Activated CD4-positive, CD25-positive, alpha-beta regulatory T cell treated with anti-CD3 and anti-CD28 coated beads, Interleukin-2, amount 50 U/mL, for 24 hours (primary cell): Measurements from ENCODE around the gene PKP4.

Experiments
- ATAC-seq, 2 donors: fragments of 150-1000 bp; cut with Tn5 transposase; one replicate each; pipeline ENCODE4 v1.10.0; 2021; ENCODE audit warnings: mild to moderate bottlenecking in 1 of 2, moderate library complexity in 1 of 2

The PKP4 gene

DNA sequence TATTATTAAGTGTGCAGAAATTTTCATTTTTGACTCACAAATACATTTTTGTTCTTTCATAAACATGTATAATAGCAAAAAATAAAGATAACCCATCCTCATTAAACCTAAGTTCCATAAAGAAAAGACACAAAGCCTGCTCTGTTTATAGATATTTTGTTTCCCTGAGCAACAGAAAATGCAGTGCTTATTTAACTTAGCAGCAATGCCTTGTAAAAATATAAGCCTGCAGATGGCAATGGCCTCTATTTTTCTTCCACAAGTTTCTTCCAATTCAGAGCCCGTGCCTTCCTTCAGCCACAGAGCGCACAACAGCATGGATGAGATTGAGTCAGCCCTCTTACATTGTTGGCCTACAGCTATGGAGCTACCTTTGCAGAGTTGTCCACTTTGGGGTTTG lies 43.6 kb downstream of the PKP4 start:
- no peak for ATAC-seq

DNA sequence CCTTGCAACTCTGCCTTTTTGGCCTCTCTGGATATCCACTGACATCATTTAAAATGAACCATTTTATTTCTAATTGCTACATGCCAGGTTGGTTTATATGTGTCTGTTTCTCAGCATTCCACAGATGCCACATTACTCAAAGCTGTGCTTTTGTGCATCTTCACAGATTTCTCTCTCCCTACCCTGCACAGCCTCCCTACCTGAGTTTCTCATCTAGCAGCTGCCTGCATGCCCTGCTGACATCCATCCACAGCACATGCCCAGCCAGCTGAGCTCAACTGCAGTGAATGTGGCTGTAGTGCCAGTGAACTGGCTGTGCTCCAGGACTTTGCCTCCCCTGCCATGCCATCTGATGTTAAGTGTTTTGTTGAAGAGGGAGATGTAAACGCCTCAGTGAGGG lies 44.5 kb downstream of the PKP4 start:
- ATAC-seq: no peak

DNA sequence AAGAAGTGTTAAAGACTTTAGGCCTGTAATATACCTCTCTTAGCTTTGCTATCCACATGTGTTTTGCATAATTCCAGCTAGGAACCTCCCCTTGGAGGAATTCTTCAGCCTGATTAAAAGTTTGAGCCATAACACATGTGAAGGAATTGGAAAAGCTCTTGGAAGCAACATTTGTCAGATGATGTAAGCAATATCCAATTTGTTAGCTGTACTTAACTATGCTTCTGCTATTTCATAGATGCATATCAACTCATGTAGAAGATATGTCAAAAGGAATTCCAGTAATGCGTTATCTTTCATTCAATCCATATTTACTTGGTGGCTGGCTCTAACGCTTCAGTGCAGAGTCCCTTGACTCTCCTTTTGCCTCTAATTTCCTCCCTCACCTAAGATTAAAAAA lies 46.2 kb downstream of the PKP4 start:
- no peak for ATAC-seq

DNA sequence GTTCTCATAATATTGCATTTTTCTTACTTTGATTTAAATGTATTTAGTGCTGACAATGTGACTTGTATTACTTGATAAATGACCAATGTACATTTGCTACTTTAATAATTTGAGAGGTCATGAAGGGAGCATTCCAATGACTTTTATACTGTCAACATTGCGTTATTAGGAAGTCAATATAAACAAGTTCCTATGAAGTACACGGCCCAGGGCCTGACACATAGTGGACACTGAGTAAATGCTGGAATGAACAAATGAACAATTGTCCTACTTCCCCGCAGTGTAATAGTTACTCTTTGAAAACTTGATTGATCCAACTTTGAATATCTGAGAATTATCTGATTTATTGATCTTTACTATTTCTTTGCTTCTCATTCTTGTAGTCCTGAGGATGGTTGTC lies 47.3 kb downstream of the PKP4 start:
- ATAC-seq: no peak

DNA sequence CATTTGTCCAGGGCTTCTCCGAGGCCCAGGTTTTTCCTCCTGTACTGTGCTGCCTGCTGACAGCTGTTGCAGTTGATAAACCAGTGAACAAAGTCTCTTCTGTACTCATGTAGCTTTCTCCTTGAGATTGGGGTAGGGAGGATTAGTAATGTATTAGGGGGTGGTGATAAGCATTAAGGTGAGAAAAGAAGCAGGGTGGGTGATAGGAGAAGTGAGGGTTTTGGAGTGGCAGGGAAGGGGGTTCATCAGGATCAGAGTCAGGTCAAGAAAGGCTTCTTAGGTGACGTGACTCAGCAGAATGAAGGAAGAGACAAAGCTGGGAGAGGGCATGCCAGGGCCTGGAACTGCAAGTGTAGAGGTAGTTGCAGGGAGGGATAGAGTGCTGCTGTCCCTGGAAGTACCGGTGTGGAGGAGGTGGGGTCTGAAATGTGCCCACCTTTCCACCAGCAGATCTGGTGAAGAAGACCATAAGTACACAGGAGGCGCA lies 48.7 kb downstream of the PKP4 start:
- no peak for ATAC-seq

DNA sequence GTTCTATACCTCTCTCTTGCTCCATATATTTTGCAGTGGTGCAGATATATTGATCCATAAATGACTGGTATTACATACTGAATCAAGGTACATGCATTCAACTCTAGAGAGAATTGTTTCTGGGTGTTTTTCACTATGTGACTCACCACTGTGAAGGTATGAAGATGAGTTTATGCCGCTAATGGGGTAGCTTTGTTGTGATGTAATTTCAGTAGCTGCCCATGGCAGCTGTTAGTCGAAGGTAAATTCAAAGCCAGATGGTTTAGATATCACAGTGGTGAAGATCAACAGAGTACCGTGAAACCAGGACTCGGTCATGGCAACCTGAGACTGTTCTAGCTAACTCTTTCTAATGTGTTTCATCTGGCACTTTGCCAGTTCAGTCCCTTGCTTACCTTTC lies 50.4 kb downstream of the PKP4 start:
- ATAC-seq: peak; percentile 87 to 91

DNA sequence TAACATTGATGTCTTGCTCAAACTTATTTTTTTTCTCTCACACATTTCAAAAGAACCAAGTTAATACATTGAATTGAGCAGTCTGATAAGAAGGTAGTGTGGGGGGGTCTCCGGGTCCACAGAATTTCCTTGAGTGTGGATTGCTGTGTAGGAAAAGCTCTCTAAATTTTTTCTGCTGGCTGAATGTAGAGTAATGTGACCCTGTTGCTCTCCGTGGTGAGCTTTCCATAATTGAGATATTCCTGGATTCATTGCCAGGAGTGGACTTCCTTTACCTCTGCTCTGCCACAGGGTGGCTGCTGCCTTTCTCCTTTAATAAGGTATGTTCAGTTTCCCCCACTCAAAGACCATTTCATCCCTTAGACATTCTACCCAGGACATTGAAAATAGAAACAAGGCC lies 50.9 kb downstream of the PKP4 start:
- ATAC-seq: no peak

DNA sequence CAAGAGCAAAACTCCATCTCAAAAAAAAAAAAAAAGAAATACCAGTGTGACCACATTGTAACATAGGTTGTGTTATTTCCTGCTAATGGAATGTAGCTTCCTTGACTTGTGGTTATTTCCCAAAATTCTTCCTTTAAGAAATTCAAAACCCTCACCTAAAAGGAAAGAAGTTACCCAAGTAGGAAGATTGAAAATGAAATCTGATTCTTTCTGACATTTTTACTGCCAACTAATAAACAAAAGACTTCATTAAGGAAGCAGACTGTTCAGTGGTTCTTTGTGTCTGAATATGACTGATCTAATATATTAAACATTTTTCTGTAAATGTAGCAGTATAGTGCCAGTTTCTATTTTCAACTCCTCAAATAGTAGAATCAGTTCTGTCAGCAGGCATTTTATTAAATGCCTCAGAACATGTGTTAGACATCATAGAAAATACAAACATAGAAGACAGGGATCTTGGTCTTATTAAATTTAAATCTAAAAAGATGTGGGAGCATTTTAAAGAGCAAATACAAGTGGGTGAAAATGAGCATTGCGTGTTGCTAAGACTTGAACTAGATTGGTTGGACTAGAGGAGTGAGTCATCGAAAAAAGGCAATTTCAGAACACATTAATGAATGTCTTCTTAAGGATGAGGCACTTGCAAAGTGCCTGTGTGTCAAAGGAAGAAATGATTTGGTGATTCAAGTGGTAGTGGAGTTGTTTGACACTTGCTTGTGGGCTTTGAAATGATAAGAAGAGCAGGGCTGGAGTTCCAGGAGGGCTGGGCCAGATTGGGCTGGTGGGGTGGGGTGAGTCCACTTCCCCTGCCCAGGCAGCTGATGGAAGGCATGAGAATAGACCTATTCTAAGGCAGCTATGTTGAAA lies 53.4 kb downstream of the PKP4 start:
- ATAC-seq: peak in 1 of 2 donors; percentile 21

DNA sequence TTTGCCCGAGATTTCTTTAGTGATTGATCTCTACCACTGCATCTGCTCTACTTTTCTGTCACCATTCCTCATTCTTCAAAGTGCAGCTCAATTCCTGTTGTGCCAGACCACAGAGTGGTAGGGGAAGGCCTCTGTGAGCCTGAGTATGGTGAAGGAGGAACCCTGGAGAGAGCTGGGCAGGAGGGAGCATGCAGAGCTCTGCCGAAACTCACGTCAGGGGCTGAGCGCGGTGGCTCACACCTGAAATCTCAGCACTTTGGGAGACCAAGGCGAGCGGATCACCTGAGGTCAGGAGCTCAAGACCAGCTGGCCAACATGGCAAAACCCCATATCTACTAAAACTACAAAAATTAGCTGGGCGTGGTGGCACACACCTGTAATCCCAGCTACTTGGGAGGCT lies 54.1 kb downstream of the PKP4 start:
- ATAC-seq: no peak

DNA sequence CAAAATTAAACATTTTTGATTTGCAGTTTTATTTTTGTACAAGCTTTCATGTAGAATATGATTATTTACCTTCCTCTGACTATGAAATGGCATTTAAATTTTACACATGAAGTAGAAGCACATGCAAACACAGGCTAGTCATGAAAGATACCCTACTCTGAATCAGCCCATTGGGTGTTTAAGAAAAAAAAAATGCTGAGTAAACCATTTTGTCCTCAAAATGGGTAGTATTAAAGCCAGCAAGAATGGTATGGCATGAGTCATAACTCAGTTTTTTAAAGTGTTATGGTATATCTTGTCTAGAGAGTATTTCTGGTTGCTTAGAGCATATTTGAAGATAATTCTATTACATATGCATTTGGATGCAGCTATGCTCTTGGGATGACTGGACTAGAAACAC lies 55.0 kb downstream of the PKP4 start:
- ATAC-seq: no peak

DNA sequence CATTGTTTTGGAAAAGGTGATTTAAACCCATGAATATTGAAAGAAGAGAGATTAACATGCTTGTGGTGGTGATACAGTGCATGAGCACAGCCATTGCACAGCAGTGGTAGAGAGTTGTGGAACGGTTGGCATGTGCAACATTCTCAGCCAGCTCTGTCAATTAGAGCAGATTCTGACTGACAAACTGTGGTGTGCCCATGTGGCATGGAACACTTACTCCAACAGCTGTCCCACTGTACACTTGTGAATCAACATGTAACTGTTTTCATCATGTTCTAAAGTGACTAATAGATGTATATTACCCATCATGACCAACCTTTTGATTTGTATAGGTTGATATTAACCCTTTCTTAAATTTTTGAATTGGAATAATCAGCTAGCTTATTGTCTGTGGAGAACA lies 55.6 kb downstream of the PKP4 start:
- peak; percentile 49 to 53 for ATAC-seq

DNA sequence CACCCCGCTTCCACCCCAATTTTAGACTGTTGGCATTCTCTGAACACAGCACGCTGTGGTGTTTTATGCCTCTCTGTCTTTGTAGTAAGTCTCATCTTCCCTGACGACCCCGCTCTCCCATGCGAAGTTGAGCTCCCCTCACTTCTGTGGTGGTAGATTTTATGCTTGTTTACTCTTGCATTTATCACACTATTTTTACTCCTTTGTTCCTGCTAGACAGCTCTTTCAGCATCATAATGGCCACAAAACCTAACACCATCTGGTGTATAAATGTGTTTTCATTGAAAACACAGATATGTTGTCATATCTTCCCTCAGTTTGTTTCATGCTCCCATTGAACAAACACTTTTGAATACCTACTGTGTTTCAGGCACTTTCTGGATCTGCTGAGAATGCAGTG lies 57.1 kb downstream of the PKP4 start:
- ATAC-seq: no peak

DNA sequence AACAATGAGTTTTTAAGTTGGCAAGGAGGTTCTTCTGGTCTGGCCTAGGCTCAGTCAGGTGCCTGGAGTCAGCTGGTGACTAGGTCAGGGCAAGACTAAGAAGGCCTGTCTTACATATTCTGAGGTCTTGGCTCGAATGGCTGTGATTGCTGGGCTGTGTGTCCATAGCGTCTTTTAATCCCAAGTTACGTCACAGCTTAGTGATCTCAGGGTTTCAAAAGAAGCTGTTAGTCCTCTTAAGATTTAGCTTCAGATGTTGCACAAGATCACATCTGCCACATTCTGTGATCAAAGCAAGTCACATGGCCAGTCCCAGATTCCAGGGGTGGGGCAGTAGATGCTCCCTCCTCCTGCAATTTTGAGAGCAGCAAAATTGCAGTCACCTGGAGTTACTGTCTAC lies 61.3 kb downstream of the PKP4 start:
- no peak for ATAC-seq

DNA sequence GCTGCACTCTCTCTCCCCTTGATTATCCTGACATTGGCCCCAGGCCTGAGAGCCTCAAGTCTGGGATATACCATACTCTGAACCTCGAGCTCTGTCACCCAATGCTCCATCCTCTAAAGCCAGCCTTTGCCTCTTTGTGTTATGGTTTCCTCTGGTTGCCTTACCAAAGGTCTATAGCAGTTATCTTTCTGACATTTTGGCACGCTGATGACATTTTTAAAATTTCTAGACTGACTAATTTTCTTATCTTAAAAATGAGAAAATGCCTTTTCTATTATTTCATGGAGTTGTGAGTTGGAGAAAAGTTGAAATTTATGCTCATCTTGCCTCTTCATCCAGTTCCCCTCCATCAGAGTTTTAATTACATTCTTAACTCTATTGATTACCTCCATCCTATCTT lies 62.7 kb downstream of the PKP4 start:
- no peak for ATAC-seq

DNA sequence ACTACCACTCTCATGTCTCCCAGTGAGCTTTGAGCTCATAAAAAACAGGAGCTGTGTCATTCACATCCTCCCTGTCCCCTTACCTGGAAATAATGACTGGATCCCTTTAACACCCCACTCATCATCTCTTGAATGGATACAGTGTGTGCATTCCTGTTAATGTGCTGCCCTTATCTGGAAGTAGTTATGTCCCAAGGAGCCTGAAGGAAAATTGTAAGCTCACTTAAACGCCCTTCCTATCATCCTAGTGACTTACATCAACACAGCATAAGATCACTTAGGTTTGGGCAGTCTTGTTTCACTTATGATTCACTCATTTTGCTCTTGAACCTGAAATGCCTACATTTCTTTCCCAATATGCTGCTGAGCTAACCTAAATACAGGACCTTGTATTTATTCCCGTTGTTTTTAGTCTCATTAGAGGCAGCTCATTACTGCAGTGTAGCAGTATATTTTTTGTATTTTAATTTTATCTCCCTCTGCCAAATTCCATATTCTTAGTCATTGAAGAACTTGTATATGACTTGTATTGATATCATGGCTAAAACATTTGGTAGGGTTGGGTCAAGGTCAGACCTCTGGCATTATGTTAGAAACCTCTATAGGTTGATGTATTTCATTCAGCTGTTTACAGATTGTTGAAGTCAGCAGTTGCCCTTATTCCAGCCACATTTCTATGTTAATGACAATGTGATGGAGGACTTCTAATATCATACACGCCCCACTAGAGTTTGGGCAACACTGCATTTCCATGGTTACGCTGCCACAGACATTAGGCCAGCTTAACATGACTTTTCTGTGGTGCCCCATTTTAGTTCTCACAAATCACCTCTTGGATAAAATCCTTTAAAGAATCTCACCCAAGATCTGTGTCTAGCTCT lies 72.9 kb downstream of the PKP4 start:
- no peak for ATAC-seq

DNA sequence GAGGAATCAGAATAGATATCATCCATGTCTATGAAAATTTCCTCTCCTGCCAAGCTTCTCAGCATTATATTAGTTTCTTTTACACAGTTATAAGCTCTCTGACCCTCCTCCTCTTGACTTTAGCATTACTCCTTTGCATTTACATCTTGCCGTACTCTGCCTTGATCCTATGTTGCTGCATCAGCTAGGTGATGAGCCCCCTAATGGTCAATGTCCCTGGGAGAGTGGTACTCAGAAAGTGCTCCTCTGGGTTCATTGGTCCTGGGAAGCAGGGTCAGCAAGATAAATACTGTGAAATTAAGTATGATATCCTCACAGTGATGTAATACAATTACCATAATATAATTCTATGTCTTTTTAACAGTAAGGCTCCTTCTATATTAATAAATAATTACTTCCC lies 74.1 kb downstream of the PKP4 start:
- no peak for ATAC-seq

DNA sequence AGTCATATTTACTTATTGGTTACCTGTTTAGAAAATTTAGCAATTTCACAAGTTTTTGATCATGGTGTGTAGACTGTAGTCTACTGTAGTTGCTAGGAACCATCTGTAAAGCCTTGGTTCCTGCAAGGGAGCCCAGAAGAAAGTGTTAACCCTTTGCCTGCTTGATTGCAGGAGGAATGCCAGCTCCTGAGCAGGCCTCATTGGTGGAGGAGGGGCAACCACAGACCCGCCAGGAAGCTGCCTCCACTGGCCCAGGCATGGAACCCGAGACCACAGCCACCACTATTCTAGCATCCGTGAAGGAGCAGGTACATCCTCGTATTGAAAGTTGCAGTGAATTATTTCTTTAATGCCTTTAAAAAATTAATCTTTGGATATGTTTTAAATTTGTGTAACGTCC lies 76.3 kb downstream of the PKP4 start:
- no peak for ATAC-seq

DNA sequence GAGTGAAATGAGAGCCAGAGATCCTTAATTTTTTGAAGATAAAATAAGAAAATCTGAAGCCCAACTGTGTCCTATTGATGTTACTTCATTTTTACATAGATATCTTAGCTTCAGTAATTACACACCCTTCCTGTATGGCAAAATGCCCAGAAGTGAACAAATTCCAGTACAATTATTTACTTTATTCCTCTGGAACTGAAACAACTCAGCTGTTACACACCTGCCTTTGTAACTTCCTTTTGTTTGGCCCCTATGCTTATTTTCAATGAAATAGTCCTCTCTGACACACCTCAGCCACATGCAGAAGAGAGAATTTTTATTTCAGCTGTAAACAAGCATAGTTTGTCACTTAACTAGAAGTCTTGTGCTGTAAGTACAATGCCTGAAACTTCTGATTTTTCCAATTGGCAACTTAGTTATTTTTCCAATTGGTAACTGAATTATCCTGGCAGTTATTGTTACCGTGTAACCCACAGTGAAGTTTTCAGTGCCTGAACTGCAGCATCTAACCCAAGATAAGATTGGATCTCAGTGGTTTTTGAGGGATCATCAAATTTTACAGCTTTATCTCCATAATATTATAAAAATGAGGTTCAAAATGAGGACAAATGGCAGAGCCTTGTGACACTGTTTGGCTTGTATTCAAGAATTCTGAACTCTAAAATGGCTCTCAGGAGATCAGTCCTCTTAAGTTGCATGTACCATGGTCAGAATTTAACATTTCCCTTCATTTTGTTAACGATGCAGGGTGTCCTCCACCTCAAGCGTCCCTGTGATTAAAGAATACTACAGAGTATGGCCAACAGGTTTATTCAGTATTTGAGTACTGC lies 82.6 kb downstream of the PKP4 start:
- ATAC-seq: no peak

DNA sequence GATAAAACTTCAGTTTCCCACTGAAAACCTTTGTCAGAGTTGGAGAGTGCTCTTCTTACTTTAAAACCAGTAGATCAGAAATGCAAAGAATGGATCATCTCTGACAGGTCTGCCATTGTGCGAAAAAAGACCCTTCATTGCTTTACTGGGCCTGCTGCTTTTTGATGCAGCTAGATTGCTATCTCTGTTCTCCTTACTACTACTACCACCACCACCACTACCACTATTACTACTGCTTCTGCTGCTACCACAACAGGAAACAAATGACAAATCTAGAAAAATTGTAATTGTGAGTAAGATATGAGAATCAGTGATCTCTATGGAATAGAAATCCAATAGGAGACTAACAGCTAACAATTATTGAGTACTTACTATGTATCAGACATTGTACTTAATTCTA lies 85.8 kb downstream of the PKP4 start:
- ATAC-seq: peak in 1 of 2 donors; percentile 38

DNA sequence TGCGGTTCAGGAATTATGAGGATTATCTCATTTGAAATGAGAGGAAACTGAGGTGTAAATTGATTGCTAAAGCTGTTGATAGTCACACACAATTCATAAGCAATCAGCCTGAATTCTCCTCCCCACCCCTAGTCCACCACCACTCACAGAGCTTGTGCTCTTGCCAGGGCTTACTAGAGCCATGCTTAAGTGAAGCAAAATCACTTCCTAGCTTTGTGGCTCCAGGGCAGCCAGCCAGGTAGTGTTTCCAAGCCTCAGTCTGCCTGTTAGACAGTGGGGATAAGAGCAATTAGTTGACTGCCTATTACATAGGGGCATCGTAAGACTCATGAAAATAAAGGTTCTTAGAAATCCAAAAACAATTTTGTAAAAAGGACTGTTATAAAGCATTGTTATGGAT lies 87.2 kb downstream of the PKP4 start:
- ATAC-seq: no peak

DNA sequence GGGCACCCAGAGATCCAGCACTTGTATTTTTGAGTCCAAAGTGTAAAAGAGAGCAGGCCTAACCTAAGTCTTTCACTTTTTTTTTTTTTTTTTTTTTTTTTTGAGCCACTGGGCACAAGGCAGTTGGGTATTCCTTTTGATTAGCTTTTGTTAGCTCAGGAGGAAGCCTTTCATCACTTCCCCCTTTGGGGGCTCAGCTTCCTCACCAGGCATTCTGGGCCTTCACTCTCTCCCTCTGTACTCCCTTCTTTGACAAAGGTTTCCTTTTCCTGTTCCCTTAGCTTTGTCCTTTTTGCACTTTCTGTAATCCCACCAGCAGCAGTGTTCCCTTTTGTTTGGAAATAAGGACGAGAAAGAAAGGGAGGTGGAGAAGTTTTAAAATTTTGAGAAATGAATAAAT lies 88.2 kb downstream of the PKP4 start:
- no peak for ATAC-seq

DNA sequence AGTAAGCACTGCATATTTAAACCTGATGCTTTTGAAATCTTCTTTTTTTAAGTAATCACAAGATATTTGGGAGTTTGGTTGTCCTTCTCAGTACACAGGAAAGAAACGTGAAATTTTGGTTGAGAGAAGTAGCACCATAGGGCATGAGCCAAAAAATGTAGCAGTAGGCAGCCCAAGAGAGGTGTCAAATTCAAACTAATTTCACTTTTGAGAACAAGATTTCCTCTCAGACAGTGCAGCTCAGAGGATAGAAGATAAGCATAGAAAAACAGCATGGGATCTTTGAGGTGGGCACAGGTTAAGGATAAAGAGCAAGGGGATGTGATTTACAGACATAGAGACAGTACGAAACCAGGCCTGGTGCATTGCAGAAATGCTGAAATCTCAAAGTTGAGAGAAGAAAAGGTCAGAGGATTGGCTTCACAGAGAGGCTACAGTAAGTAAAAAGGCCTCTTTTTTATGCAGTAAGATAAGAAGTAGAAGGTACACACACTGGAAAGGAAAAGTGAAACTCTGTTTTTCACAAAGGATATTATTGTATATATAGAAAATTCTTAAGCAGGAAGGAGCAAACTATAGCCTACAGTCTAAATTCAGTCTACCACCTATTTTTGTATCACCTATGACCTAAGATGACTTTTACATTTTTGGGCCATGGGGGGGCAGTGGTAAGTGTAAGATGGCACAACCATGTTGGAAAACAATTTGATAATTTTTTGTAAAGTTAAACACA lies 89.8 kb downstream of the PKP4 start:
- ATAC-seq: no peak
